ENCODE results near the gene NHSL2.

DNA sequence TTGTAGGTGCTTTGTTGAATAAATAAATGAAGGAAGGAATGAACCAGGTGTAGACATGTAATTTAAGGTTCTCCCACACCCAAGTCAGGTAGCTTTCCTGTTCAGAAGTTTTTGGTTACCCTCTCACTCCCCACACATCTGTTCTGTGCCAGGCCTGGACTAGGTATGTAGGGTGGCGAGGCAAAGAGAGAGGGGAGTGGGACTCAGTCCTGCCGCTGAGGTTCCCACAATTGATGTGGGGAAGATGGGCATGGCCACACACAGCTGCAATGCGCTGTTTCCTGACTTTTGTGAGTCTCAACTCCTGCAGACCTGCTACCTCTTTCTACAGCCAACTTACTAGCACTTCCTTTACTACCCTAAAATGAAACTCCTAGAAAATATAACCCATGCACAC, 132.2 kb downstream of the NHSL2 start:
- TF ChIP-seq EZH2phosphoT487 (IDR thresholded peaks at IDR 0.05): no peak
- TF ChIP-seq, protein P1, sequence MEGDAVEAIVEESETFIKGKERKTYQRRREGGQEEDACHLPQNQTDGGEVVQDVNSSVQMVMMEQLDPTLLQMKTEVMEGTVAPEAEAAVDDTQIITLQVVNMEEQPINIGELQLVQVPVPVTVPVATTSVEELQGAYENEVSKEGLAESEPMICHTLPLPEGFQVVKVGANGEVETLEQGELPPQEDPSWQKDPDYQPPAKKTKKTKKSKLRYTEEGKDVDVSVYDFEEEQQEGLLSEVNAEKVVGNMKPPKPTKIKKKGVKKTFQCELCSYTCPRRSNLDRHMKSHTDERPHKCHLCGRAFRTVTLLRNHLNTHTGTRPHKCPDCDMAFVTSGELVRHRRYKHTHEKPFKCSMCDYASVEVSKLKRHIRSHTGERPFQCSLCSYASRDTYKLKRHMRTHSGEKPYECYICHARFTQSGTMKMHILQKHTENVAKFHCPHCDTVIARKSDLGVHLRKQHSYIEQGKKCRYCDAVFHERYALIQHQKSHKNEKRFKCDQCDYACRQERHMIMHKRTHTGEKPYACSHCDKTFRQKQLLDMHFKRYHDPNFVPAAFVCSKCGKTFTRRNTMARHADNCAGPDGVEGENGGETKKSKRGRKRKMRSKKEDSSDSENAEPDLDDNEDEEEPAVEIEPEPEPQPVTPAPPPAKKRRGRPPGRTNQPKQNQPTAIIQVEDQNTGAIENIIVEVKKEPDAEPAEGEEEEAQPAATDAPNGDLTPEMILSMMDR (IDR thresholded peaks at IDR 0.05): no peak
